Right atrium auricular region (tissue), 2 donors: ENCODE measurements around the gene CIC. TPM values are rescaled to one million over a fixed set of nuclear protein-coding genes. Genes with fewer than 3 reads are reported as not detected.
"Not testable (repeated sequence)": the region's sequence is repeated elsewhere in the genome, so short reads cannot be mapped to it uniquely, and the experiment has no call there.

Experiments
- DNase-seq: peaks from one replicate; pipeline ENCODE4 v3.0.0-alpha.2; 2019; ENCODE audit warnings: low spot score
- H3K27ac ChIP-seq, 2 donors: fragments of 200-600 bp; sonication (generic); 1 replicate in 1 of 2; 2 replicates in 1 of 2; pipeline ENCODE4 v1.5.1; 2016 to 2019
- H3K27me3 ChIP-seq, 2 donors: fragments of 200-600 bp; sonication (generic); one replicate each; pipeline versions ENCODE4 v1.5.1 to v1.6.0; 2017 to 2019
- H3K36me3 ChIP-seq: fragments of 200-600 bp; sonication (generic); one replicate; pipeline ENCODE4 v1.5.1; 2016
- H3K4me1 ChIP-seq, 2 donors: fragments of 200-600 bp; sonication (generic); one replicate each; pipeline versions ENCODE4 v1.5.1 to v1.6.0; 2017 to 2019
- H3K4me3 ChIP-seq, 2 donors: fragments of 200-600 bp; sonication (generic); 1 replicate in 1 of 2; 2 replicates in 1 of 2; pipeline ENCODE4 v1.5.1; 2017 to 2019; ENCODE audit warnings: mild to moderate bottlenecking in 1 of 2, moderate library complexity in 1 of 2
- H3K9me3 ChIP-seq, 2 donors: fragments of 200-600 bp; sonication (generic); one replicate each; pipeline ENCODE4 v1.5.1; 2019
- total RNA-seq, 2 donors: library from RNA; depleted of rRNA; stranded (reverse); fragments of >200 nt; gene quantifications; one replicate each; pipeline ENCODE4 v1.1.0, GENCODE V29; 2016
- TF ChIP-seq, protein P1 (sequence below), 2 donors: fragments of 200-600 bp; sonication (generic); IDR thresholded peaks; one replicate each; pipeline ENCODE4 v1.5.1; 2019; ENCODE audit warnings: antibody characterized with exemption in 2 of 2

CIC gene
- total RNA-seq, 2 donors from 2014 or later = 27.4 to 53.5 TPM

- TF ChIP-seq, protein P1, sequence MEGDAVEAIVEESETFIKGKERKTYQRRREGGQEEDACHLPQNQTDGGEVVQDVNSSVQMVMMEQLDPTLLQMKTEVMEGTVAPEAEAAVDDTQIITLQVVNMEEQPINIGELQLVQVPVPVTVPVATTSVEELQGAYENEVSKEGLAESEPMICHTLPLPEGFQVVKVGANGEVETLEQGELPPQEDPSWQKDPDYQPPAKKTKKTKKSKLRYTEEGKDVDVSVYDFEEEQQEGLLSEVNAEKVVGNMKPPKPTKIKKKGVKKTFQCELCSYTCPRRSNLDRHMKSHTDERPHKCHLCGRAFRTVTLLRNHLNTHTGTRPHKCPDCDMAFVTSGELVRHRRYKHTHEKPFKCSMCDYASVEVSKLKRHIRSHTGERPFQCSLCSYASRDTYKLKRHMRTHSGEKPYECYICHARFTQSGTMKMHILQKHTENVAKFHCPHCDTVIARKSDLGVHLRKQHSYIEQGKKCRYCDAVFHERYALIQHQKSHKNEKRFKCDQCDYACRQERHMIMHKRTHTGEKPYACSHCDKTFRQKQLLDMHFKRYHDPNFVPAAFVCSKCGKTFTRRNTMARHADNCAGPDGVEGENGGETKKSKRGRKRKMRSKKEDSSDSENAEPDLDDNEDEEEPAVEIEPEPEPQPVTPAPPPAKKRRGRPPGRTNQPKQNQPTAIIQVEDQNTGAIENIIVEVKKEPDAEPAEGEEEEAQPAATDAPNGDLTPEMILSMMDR (IDR thresholded peaks at IDR 0.05) = no peak
- DNase-seq = no peak
- Histone ChIP-seq H3K4me3 (peak overlapping the region; percentile 94 to 97), H3K4me1 (peaks cover 0 to 57% of the 10 kb centered on the region in 2 donors), H3K36me3 (peaks cover 12% of the 10 kb centered on the region), H3K27me3 (no peaks in the 10 kb centered on the region), H3K27ac (peak overlapping the region; percentile 99), H3K9me3 (no peaks in the 10 kb centered on the region)
These were observed 15.6 kb upstream of the CIC start for GRCh38 chr19:42253245-42254088.

- Histone ChIP-seq H3K36me3 (peaks cover 4% of the 10 kb centered on the region), H3K9me3 (no peaks in the 10 kb centered on the region), H3K4me1 (peaks cover 0 to 49% of the 10 kb centered on the region in 2 donors), H3K27ac (peak overlapping the region; percentile 99), H3K4me3 (peak overlapping the region; percentile 94 to 97), H3K27me3 (no peaks in the 10 kb centered on the region)
- TF ChIP-seq, protein P1 (IDR thresholded peaks at IDR 0.05) = no peak
- no peak for DNase-seq
These were observed 14.8 kb upstream of the CIC start for GRCh38 chr19:42254089-42254849.

- peak within 1 kb of the TSS; percentile 94 to 97 for H3K4me3 ChIP-seq
- peak; percentile 96 for DNase-seq
- TF ChIP-seq, protein P1 (IDR thresholded peaks at IDR 0.05) = no peak
- peaks cover 0 to 41% of the 10 kb centered on the region in 2 donors for H3K4me1 ChIP-seq
- H3K27ac ChIP-seq = peak within 1 kb of the TSS; percentile 99
- H3K9me3 ChIP-seq = no peaks in the 10 kb centered on the region
- H3K36me3 ChIP-seq = no peaks in the 10 kb centered on the region
- no peaks in the 10 kb centered on the region for H3K27me3 ChIP-seq
These were observed 13.9 kb upstream of the CIC start, which contains the start of gene ERF for GRCh38 chr19:42254850-42255765. Gene ERF (minus strand): TSS chr19:42255128. CDS start chr19:42254999, 129 bp downstream.

- no peak for DNase-seq
- TF ChIP-seq, protein P1 (IDR thresholded peaks at IDR 0.05) = no peak
- Histone ChIP-seq H3K27ac (peak overlapping the region; percentile 99), H3K36me3 (no peaks in the 10 kb centered on the region), H3K4me3 (peak overlapping the region; percentile 94 to 97), H3K9me3 (no peaks in the 10 kb centered on the region), H3K4me1 (peaks cover 0 to 32% of the 10 kb centered on the region in 2 donors), H3K27me3 (no peaks in the 10 kb centered on the region)
These were observed 13.0 kb upstream of the CIC start for GRCh38 chr19:42255766-42256745.

DNA sequence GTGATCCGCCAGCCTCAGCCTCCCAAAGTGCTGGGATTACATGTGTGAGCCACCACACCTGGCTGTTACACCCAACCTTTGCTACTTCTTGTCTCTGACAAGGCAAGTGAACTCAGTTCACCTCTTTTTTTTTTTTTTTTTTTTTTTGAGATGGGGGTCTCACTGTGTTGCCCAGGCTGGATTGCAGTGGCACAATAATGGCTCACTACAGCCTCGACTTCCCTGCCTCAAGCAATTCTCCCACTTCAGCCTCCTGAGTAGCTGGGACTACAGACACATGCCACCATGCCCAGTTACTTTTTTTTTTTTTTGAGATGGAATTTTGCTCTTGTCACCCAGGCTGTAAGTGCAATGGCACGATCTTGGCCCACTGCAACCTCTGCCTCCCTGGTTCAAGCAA is 11.2 kb upstream of the CIC start:
- H3K9me3 ChIP-seq, DNase-seq, H3K4me3 ChIP-seq, H3K27me3 ChIP-seq, H3K36me3 ChIP-seq, H3K27ac ChIP-seq: not testable (repeated sequence)
- H3K4me1 ChIP-seq = peaks cover 0 to 14% of the 10 kb centered on the region in 2 donors
